Dedifferentiated amniotic fluid mesenchymal stem cell (primary cell): ENCODE data around the gene P2RY6.
"Not testable (repeated sequence)": the region's sequence is repeated elsewhere in the genome, so short reads cannot be mapped to it uniquely, and the experiment has no call there.

Source experiments
- DNase-seq: peaks from one replicate; pipeline ENCODE4 v3.0.0-alpha.2; 2016; ENCODE audit errors: extremely low spot score

Gene P2RY6, protein sequence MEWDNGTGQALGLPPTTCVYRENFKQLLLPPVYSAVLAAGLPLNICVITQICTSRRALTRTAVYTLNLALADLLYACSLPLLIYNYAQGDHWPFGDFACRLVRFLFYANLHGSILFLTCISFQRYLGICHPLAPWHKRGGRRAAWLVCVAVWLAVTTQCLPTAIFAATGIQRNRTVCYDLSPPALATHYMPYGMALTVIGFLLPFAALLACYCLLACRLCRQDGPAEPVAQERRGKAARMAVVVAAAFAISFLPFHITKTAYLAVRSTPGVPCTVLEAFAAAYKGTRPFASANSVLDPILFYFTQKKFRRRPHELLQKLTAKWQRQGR

DNA sequence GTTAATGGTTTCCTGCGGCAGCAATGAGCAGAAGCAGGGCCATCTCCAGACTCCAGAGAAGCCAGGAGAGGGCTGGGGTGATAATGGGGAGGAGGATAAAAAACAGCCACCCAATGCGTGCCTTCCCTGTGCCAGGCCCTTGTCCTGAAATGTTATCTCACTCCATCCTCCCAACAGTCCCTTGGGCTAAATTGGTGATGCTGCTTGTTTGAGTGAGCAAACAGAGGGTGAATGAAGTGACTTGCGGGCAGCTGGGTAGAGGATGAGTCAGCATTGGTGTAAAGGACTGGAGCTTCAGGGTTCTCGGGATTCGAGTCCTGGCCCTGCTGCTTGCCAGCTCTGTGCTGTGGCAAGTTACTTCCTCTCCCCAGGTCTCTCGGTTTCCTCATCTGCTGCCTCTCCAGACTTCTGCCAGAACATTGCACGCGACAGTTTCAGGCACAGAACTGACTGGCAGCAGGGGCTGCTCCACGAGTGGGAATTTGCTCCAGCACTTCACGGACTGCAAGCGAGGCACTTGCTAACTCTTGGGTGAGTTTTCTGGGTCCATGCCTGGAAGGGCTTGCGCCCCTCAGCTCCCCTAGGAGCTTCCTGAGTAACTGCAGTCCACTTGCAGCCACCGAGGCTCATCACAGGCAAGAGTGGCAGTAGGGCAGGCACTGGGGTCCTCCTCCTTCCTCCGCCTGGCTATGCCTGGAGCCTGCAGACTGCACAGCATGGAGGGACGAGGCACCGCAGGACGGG is at the start of gene P2RY6:
Gene P2RY6 (plus strand): TSS at position 403 of the 744 bp plus-strand sequence. CDS start 24,181 bp downstream, outside the sequence.
- DNase-seq: peak; percentile 34

DNA sequence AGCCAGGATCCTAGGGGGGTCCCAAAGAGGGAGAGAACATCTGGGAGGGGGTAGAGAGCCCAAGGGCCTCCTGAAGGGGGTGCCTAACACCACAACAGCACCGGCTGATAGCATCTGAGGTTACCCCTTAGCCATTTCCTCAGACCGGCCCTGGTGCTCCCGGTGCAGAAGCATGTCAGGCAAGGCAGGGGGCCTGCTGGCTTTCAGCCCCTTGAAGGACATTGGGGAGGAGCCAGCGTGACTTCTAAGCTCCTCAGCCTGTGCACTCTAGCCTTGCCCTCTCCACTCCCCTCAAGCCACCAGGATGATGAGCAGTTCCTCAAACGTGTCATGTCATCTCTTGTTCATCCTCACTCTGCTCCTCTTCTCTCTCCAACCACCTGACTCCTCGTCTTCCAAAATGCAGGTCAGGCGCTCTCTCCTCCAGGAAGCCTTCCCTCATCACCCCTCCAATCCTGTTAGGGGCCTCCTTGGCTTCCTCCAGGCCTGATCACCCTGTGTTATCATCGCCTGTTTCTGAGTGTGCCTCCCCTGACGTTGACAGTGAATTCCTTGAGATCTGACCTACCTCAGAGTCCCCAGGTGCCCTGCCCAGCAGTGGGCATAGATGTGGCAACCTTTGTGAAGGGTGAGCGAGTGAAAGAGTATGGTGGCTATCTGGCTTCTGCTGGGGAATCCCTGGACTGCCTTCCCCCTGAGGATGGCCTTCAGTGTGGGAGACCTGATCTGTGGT is 48.0 kb upstream of the P2RY6 start:
- no peak for DNase-seq

GRCh38 chr11:73225001-73225686 is 47.0 kb upstream of the P2RY6 start:
- DNase-seq: no peak

DNA sequence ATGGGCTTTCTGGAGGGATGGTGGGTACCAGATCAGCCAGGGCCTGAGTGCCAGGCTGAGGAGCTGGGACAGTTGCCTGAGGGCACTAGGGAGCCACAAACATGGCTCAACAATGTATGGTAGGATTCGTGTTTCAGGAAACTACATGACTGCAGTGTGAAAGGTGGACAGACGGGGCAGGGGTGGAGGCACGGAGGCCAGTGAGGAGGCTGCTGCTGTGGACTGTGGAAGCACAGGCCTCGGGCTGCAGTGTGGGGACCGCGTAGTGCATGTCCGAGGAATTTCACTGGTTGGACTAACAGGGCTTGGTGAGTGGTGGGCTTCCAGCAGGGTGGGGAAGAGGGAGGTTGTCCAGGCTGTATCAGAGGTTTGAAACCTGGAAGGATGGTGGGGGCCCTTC is 46.3 kb upstream of the P2RY6 start:
- DNase-seq: no peak

DNA sequence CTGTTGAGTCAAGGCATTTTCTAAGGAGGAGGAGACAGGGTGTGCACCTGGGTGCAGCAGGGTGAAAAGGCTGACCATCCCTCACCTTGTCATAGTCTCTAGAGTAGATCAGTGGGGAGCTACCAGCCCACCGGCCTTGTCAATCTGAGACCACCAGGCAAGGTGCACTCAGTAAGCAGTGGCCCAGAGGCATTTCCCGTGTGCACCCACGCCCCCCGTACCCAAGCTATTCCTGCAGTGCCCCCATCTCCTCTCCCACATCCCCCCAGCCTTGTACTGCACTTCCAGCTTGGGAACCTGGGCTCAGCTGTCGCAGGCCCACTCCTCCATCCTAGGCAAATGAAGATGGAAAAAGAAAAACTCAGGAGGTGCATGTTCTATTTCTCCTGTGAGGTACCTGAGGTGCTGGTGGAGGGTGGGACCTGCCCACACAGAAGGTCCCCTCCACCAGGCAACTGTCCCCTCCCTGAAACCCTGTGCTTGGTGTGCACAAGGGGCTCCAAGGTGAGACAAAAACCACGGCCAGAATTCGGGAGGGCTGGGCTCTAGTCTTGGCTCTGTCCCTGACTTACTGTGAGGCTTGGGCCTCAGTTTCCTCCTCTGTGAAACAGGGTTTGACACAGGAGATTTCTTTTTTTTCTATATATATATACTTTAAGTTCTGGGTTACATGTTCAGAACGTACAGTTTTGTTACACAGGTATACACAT is 45.7 kb upstream of the P2RY6 start:
- DNase-seq: no peak

GRCh38 chr11:73227571-73228211 is 44.4 kb upstream of the P2RY6 start:
- DNase-seq: no peak

DNA sequence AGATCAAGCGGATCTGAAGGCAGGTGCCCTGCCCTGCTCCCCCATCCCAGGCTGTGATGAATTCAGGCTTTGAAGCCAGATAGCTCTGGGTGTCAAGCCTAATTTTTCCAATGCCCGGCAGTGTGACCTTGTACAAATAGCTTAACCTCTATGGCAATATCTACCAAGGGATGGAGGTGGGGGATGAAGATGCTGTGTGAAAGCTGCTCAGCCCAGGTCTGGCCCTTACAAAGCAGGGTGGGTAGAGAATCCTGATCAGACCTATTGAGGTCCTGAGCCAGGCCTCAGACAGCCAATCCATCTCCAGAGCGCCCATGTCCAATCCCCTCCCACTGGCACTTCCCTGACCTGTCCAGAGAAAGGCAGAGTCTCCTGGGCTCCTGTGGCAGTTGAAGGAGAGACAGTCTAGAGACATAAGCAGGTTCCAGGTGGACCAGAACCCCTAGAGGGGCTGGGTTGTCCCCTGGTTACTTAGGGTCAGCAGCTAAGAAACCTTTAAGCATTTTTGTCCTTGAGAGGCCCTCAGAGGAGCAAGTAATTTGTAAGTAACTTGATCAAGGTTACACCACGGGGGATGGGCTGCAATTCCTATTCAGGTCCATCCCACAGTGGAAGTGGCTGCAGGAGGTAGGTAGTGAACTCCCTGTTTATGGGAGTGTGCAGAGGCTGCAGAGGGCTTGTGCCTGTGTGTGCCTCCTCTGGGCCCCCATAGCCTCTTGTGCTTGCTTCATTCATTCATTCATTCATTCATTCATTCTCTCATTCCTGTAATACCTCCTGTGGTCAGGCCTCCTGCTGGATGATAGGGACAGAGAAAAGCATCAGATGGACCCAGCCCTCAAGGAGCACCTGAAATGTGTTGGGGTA is 43.6 kb upstream of the P2RY6 start:
- DNase-seq: no peak

- DNase-seq: no peak
Measured at GRCh38 chr11:73229321-73229895, 42.7 kb upstream of the P2RY6 start.

- no peak for DNase-seq
Measured at GRCh38 chr11:73229896-73230875, 42.0 kb upstream of the P2RY6 start.

DNA sequence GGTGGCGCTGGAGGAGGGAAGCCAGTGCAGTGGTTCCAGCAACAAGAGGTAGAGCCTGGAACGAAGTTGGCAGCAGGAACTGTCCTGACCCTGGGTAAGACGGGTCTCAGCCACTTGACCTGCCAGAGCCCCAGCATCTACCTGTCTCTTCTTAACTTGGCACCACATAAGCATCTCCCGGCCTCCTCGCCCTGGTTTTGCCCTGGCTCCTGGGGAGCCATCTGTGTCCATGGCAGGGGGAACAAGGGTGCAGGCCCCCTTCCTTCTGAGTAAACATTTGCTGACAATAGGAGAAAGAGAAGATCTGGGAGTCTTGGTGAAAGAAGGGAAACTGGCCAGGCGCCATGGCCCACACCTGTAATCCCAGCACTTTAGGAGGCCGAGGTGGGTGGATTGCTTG is 41.2 kb upstream of the P2RY6 start:
- DNase-seq: no peak

GRCh38 chr11:73232487-73232886 is 39.7 kb upstream of the P2RY6 start:
- not testable (repeated sequence) for DNase-seq

DNA sequence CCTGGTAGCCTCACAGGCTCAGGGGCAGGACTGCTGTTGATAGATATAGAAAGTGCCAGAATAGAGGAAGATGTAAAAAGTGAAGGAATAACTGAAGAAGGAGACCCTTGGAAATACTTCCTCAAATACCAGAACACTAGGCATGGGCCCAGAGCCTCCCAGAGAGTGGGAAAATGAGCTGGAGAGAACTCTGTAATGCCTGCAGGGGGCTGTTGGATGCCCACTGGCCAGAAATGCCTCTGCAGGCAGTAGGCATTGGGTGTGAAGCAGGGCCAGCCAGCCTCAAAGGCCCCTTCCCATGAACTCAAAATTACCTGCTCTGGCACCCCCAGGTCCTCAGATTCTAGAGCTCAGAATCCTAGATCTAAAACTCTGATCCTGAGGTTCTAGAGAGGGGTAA is 38.9 kb upstream of the P2RY6 start:
- no peak for DNase-seq

GRCh38 chr11:73233692-73234470 is 38.3 kb upstream of the P2RY6 start:
- DNase-seq: no peak

DNA sequence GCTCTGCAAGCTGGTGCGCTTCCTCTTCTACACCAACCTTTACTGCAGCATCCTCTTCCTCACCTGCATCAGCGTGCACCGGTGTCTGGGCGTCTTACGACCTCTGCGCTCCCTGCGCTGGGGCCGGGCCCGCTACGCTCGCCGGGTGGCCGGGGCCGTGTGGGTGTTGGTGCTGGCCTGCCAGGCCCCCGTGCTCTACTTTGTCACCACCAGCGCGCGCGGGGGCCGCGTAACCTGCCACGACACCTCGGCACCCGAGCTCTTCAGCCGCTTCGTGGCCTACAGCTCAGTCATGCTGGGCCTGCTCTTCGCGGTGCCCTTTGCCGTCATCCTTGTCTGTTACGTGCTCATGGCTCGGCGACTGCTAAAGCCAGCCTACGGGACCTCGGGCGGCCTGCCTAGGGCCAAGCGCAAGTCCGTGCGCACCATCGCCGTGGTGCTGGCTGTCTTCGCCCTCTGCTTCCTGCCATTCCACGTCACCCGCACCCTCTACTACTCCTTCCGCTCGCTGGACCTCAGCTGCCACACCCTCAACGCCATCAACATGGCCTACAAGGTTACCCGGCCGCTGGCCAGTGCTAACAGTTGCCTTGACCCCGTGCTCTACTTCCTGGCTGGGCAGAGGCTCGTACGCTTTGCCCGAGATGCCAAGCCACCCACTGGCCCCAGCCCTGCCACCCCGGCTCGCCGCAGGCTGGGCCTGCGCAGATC is 37.5 kb upstream of the P2RY6 start:
- no peak for DNase-seq

GRCh38 chr11:73235236-73235786 is 36.8 kb upstream of the P2RY6 start:
- no peak for DNase-seq

GRCh38 chr11:73236205-73236765 is 35.9 kb upstream of the P2RY6 start:
- DNase-seq: no peak
